Left lung (tissue), 10 donors: ENCODE data around the gene FKBP5. TPM values are rescaled to one million over a fixed set of nuclear protein-coding genes. Genes with fewer than 3 reads are reported as not detected.
A peak's percentile ranks its signal among the peaks of the same experiment; 100 is the strongest.

ENCODE experiments used
- ATAC-seq: fragments of 200-7000 bp; cut with Tn5 transposase; one replicate; pipeline ENCODE4 v1.9.1; 2020; ENCODE audit warnings: moderate library complexity
- DNase-seq, 4 donors: peaks; one replicate each; pipeline ENCODE4 v3.0.0-alpha.2; 2013 to 2020
- H3K27ac ChIP-seq, 2 donors: fragments of 200-600 bp; sonication (generic) in 1 of 2; one replicate each; pipeline versions ENCODE4 v1.5.0 to v1.8.0; 2020 to 2021
- H3K27me3 ChIP-seq, 2 donors: fragments of 200-600 bp; sonication (generic) in 1 of 2; one replicate each; pipeline versions ENCODE4 v1.5.0 to v1.8.0; 2020 to 2021
- H3K36me3 ChIP-seq, 2 donors: fragments of 200-600 bp; sonication (generic) in 1 of 2; one replicate each; pipeline versions ENCODE4 v1.5.0 to v1.8.0; 2020 to 2021
- H3K4me1 ChIP-seq, 2 donors: fragments of 200-600 bp; one replicate each; pipeline ENCODE4 v1.8.0; 2021
- H3K4me3 ChIP-seq, 2 donors: fragments of 200-600 bp; sonication (generic) in 1 of 2; one replicate each; pipeline versions ENCODE4 v1.5.0 to v1.8.0; 2020 to 2021; ENCODE audit warnings: mild to moderate bottlenecking in 1 of 2
- H3K9me3 ChIP-seq, 2 donors: fragments of 200-600 bp; sonication (generic) in 1 of 2; one replicate each; pipeline versions ENCODE4 v1.5.0 to v1.8.0; 2020 to 2021
- CTCF ChIP-seq, 2 donors: fragments of 200-600 bp; sonication (generic) in 1 of 2; IDR thresholded peaks; one replicate each; pipeline versions ENCODE4 v1.5.0 to v1.8.0; 2021; ENCODE audit warnings: antibody characterized with exemption in 2 of 2
- intact Hi-C, 2 donors: fragments of 100-400 bp; cut with DNase I; formaldehyde crosslinking; loops; one replicate each; pipeline versions ENCODE4 v1.11.2 to v1.14.2; 2022
- polyA plus RNA-seq, 6 donors: library from polyadenylated mRNA; unstranded; fragments of 120-200 nt; gene quantifications; one replicate each; pipeline ENCODE4 v1.2.1, GENCODE V29; 2013; ENCODE audit not compliant: insufficient read length in 6 of 6
- total RNA-seq, 2 donors: library from RNA; stranded (reverse); fragmentation: NEBNext Ultra II Directional; extraction: Animal tissue kit (Norgen Biotek cat#: 25700); gene quantifications; one replicate each; pipeline ENCODE4 v1.2.1, GENCODE V29; 2021
- donor health status: DM: no; HTN: yes; CAD: no.
- donor health status: DM: no; HTN: no; CAD: no.

The FKBP5 gene
- total and polyA plus RNA-seq, 8 donors, result 15.6 to 139 (median 18.8) TPM

- intact Hi-C loops, result no loop called here
- TF ChIP-seq CTCF (IDR thresholded peaks at IDR 0.05), result no peak
- peaks cover 23 to 93% of the 10 kb centered on the region in 2 donors for H3K4me1 ChIP-seq
- ATAC-seq, result no peak
- H3K27ac ChIP-seq, result peak overlapping the region; percentile 35 to 64
- H3K36me3 ChIP-seq, result peaks cover 0 to 9% of the 10 kb centered on the region in 2 donors
- no peaks in the 10 kb centered on the region for H3K9me3 ChIP-seq
- no peaks in the 10 kb centered on the region for H3K27me3 ChIP-seq
- DNase-seq, result peak in 2 of 4 donors; percentile 42 to 48
- H3K4me3 ChIP-seq, result no peak overlapping the region
Observed at GRCh38 chr6:35668744-35669450, 19.8 kb downstream of the FKBP5 start.

GRCh38 chr6:35668096-35668495, 20.6 kb downstream of the FKBP5 start:
- no peaks in the 10 kb centered on the region for H3K27me3 ChIP-seq
- ATAC-seq, result no peak
- H3K4me3 ChIP-seq, result no peak overlapping the region
- H3K36me3 ChIP-seq, result peaks cover 0 to 9% of the 10 kb centered on the region in 2 donors
- peak overlapping the region; percentile 10 to 64 for H3K27ac ChIP-seq
- intact Hi-C loops, result no loop called here
- peaks cover 30 to 95% of the 10 kb centered on the region in 2 donors for H3K4me1 ChIP-seq
- no peak for DNase-seq
- H3K9me3 ChIP-seq, result no peaks in the 10 kb centered on the region
- TF ChIP-seq CTCF (IDR thresholded peaks at IDR 0.05), result no peak

GRCh38 chr6:35665573-35665972, 23.1 kb downstream of the FKBP5 start:
- DNase-seq (no peak), ATAC-seq (no peak)
- no peak overlapping the region for H3K4me3 ChIP-seq
- H3K9me3 ChIP-seq, result no peaks in the 10 kb centered on the region
- H3K4me1 ChIP-seq, result peaks cover 32 to 89% of the 10 kb centered on the region in 2 donors
- no peak for TF ChIP-seq CTCF (IDR thresholded peaks at IDR 0.05)
- intact Hi-C loops, result no loop called here
- H3K27ac ChIP-seq, result no peak overlapping the region
- H3K27me3 ChIP-seq, result no peaks in the 10 kb centered on the region
- no peaks in the 10 kb centered on the region for H3K36me3 ChIP-seq

- Histone ChIP-seq H3K4me3 (no peak overlapping the region), H3K36me3 (no peaks in the 10 kb centered on the region), H3K9me3 (no peaks in the 10 kb centered on the region), H3K4me1 (peaks cover 32 to 82% of the 10 kb centered on the region in 2 donors), H3K27me3 (no peaks in the 10 kb centered on the region), H3K27ac (no peak overlapping the region)
- DNase-seq, result no peak
- ATAC-seq, result no peak
- intact Hi-C loops, result no loop called here
- TF ChIP-seq CTCF (IDR thresholded peaks at IDR 0.05), result no peak
Observed at GRCh38 chr6:35664945-35665344, 23.8 kb downstream of the FKBP5 start.

- Histone ChIP-seq H3K27me3 (no peaks in the 10 kb centered on the region), H3K9me3 (no peaks in the 10 kb centered on the region), H3K36me3 (no peaks in the 10 kb centered on the region), H3K27ac (no peak overlapping the region), H3K4me3 (no peak overlapping the region), H3K4me1 (peaks cover 24 to 69% of the 10 kb centered on the region in 2 donors)
- intact Hi-C loops, result no loop called here
- TF ChIP-seq CTCF (IDR thresholded peaks at IDR 0.05), result no peak
- DNase-seq (no peak), ATAC-seq (peak; percentile 60)
Observed at GRCh38 chr6:35663447-35664235, 25.1 kb downstream of the FKBP5 start.
